HEK293T (cell line): ENCODE measurements around the gene BZW2.

Experiments used
- CTCF ChIA-PET: fragments of 350-600 bp; formaldehyde crosslinking; extraction: SDS; loops from one replicate; lab custom pipeline; 2021; ENCODE audit warnings: antibody characterized with exemption, inconsistent platforms; lab: Yijun Ruan, JAX
- POLR2A ChIA-PET: fragments of 350-600 bp; formaldehyde crosslinking; extraction: SDS; loops from one replicate; lab custom pipeline; 2020; ENCODE audit warnings: antibody characterized with exemption, inconsistent platforms; lab: Yijun Ruan, JAX
- DNase-seq: peaks from one replicate; pipeline ENCODE4 v3.0.0; 2012; ENCODE audit warnings: mixed read lengths; ENCODE audit errors: extremely low spot score
- ARNT ChIP-seq: fragments of 450-650 bp; IDR thresholded peaks from 2 replicates; pipeline ENCODE4 v1.6.1; 2017; ENCODE audit warnings: mild to moderate bottlenecking
- BHLHE40 ChIP-seq: fragments of 450-650 bp; IDR thresholded peaks from 2 replicates; pipeline ENCODE4 v1.6.1; 2016; ENCODE audit warnings: mild to moderate bottlenecking, moderate library complexity, borderline replicate concordance
- CTBP1 ChIP-seq: fragments of 450-650 bp; IDR thresholded peaks from 2 replicates; pipeline ENCODE4 v1.6.1; 2016; ENCODE audit warnings: borderline replicate concordance
- ELF4 ChIP-seq: fragments of 450-650 bp; IDR thresholded peaks from 2 replicates; pipeline ENCODE4 v1.6.1; 2017; ENCODE audit warnings: antibody characterized with exemption
- FOXA1 ChIP-seq: fragments of 450-650 bp; IDR thresholded peaks from 2 replicates; pipeline ENCODE4 v1.6.1; 2016; ENCODE audit warnings: mild to moderate bottlenecking
- FOXK2 ChIP-seq: fragments of 450-650 bp; IDR thresholded peaks from 2 replicates; pipeline ENCODE4 v1.6.1; 2016; ENCODE audit warnings: mild to moderate bottlenecking
- FOXM1 ChIP-seq: fragments of 450-650 bp; IDR thresholded peaks from 2 replicates; pipeline ENCODE4 v1.6.1; 2017; ENCODE audit warnings: mild to moderate bottlenecking, borderline replicate concordance
- HDGF ChIP-seq: fragments of 450-650 bp; IDR thresholded peaks from 2 replicates; pipeline ENCODE4 v1.6.1; 2017; ENCODE audit warnings: antibody characterized with exemption, borderline replicate concordance
- L3MBTL2 ChIP-seq: fragments of 450-650 bp; conservative IDR thresholded peaks from 2 replicates; pipeline ENCODE4 v1.6.1; 2016; ENCODE audit warnings: mild to moderate bottlenecking
- LEF1 ChIP-seq: fragments of 450-650 bp; IDR thresholded peaks from 2 replicates; pipeline ENCODE4 v1.6.1; 2017; ENCODE audit warnings: mild to moderate bottlenecking, borderline replicate concordance
- NFRKB ChIP-seq: fragments of 450-650 bp; IDR thresholded peaks from 2 replicates; pipeline ENCODE4 v1.6.1; 2016; ENCODE audit warnings: mild to moderate bottlenecking, moderate library complexity
- PKNOX1 ChIP-seq: fragments of 450-650 bp; IDR thresholded peaks from 2 replicates; pipeline ENCODE4 v1.6.1; 2016
- SP1 ChIP-seq: fragments of 450-650 bp; IDR thresholded peaks from 2 replicates; pipeline ENCODE4 v1.6.1; 2017
- SUZ12 ChIP-seq: fragments of 450-650 bp; IDR thresholded peaks from 2 replicates; pipeline ENCODE4 v1.6.1; 2016; ENCODE audit warnings: mild to moderate bottlenecking
- TARDBP ChIP-seq: fragments of 450-650 bp; IDR thresholded peaks from 2 replicates; pipeline ENCODE4 v1.6.1; 2016
- ZNF384 ChIP-seq: fragments of 450-650 bp; IDR thresholded peaks from 2 replicates; pipeline ENCODE4 v1.6.1; 2016

The BZW2 gene

GRCh38 chr7:16708511-16708910 is 62.5 kb downstream of the BZW2 start:
- no peak for DNase-seq
- TF ChIP-seq L3MBTL2 (no peak), SP1 (no peak), LEF1 (no peak), ZNF384 (no peak), FOXA1 (no peak), TARDBP (no peak), ARNT (no peak), FOXM1 (no peak), FOXK2 (no peak), NFRKB (no peak), ELF4 (no peak), HDGF (no peak), PKNOX1 (no peak), SUZ12 (no peak), CTBP1 (no peak), BHLHE40 (no peak)
- ChIA-PET POLR2A (no interaction called here), CTCF (no interaction called here)

- TF ChIP-seq ELF4 (no peak), FOXM1 (no peak)
- ChIA-PET CTCF (interaction anchor here (0.7 kb wide), 1 partner anchor 30 kb away, joined by 3 read pairs; no protein-coding TSS in a partner anchor), POLR2A (no interaction called here)
- DNase-seq: no peak
Measured at GRCh38 chr7:16708980-16709379, 63.0 kb downstream of the BZW2 start.

- DNase-seq: no peak
- POLR2A ChIA-PET: no interaction called here
- TF ChIP-seq FOXA1: no peak
- TF ChIP-seq L3MBTL2: no peak
- TF ChIP-seq PKNOX1: no peak
- CTCF ChIA-PET: interaction anchor here (0.6 kb wide), 1 partner anchor 212 kb away, joined by 4 read pairs; no protein-coding TSS in a partner anchor
Measured at GRCh38 chr7:16710651-16711050, 64.7 kb downstream of the BZW2 start.

- POLR2A ChIA-PET: no interaction called here
- DNase-seq: no peak
- CTCF ChIA-PET: no interaction called here
- TF ChIP-seq SP1: no peak
- no peak for TF ChIP-seq ARNT
- no peak for TF ChIP-seq ZNF384
- TF ChIP-seq FOXM1: no peak
- no peak for TF ChIP-seq SUZ12
- TF ChIP-seq HDGF: no peak
- no peak for TF ChIP-seq BHLHE40
- TF ChIP-seq FOXA1: no peak
- no peak for TF ChIP-seq PKNOX1
- no peak for TF ChIP-seq L3MBTL2
- no peak for TF ChIP-seq NFRKB
- no peak for TF ChIP-seq LEF1
- TF ChIP-seq ELF4: no peak
- TF ChIP-seq FOXK2: no peak
Measured at GRCh38 chr7:16711730-16712129, 65.7 kb downstream of the BZW2 start.

GRCh38 chr7:16712916-16713315 is 66.9 kb downstream of the BZW2 start:
- no peak for DNase-seq
- TF ChIP-seq FOXA1 (no peak), CTBP1 (no peak), SUZ12 (no peak), HDGF (no peak), L3MBTL2 (no peak), SP1 (no peak), FOXK2 (no peak), FOXM1 (no peak), PKNOX1 (no peak), TARDBP (no peak), ELF4 (no peak), NFRKB (no peak), ARNT (no peak), ZNF384 (no peak), BHLHE40 (no peak), LEF1 (no peak)
- POLR2A ChIA-PET: no interaction called here
- CTCF ChIA-PET: no interaction called here

GRCh38 chr7:16715928-16716327 is 69.9 kb downstream of the BZW2 start:
- no peak for DNase-seq
- ChIA-PET POLR2A (no interaction called here), CTCF (no interaction called here)
- no peak for TF ChIP-seq SUZ12
- no peak for TF ChIP-seq FOXM1
- TF ChIP-seq FOXA1: no peak
- TF ChIP-seq ELF4: no peak
- no peak for TF ChIP-seq HDGF
- TF ChIP-seq SP1: no peak
- TF ChIP-seq BHLHE40: no peak
- no peak for TF ChIP-seq ZNF384
- no peak for TF ChIP-seq CTBP1
